ENCODE data around the gene SYTL1. TPM values are rescaled to one million over a fixed set of nuclear protein-coding genes. Genes with fewer than 3 reads are reported as not detected.

The SYTL1 gene
- polyA plus RNA-seq, 3 donors: 6.6 to 8.3 (median 6.7) TPM

DNA sequence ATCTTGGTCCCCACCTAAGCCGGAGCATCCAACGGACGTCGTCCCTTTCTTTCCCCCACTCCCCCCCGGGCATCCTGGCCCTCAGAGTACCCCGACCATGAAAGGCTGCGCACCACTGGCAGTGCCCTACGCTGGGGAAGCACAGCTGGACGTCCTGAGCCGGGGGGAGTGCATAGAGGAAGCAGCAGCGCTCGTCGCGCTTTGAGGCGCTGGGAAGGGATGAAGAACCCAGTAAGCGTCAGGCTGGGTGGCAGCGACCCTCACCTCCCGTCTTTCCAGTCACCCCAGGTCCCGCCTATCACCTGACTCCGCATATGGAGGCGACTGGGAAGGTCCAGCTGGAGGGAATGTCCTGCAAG lies 19.2 kb downstream of the SYTL1 start:
- DNase-seq (ENCODE audit: low read depth in 3 of 3, low spot score in 2 of 3): no peak

DNA sequence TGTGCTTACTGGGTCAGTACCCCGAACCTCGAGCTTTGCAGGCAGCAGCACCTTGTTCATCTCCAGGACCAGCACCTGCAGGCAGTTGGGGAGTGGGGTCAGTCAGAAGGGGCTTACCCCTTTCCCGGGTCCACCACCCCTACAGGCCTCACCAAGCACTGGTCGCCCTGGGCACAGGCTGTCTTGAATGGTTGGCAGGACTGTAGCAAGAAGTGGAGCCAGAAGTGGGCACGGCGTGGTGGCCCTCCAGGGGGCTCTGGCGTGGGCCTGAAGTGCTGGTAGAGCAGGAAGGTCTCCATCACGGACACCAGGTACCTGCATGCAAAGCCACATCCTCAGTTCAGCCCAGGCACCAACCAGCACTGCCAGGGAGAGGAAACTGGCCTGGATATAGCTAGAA lies 19.7 kb downstream of the SYTL1 start:
- no peak for DNase-seq (ENCODE audit: low read depth in 3 of 3, low spot score in 2 of 3)

DNA sequence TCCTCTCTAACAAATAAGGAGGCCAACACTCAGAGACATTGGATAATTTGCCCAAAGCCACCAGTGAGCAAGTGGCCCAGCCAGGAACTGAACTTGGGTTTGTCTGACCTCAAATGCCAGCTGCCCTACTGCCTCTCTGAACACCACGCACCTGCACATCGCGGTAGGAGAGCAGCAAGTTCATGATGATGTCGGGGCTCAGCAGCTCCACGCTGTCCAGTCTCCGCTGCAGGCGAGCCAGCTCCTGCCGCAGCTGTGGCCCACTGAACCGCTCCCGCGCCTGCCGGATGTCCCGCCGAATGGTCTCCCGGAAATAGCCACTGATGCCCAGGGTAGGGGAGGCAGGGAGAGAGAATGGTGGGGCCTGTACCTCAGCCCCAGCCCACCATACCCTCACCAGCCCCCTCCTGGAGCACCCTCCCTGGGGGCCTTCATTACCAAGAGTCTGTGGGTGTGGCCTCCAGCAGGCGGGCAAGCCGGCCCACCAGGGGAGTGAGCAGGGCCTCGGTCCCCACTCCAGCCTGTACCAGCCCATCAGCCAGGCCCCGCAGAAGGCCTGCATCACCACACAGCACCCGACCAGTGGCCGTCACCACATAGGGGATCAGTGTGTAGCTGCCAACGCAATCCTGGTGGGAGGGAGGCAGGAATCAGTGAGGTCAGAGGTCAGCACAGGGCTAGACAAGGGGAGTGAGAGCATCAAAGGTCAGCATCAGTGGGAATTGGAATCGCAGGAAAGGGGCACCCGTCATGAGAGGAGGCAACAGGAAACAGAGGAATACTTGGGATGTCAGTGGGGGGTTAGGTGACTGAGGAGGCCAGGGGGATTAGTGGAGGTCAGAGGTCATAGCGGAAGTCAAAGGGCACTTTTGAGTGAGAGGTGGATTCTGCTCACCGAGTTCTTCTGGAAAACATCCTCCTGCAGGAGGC lies 22.2 kb downstream of the SYTL1 start:
- DNase-seq (ENCODE audit: low read depth in 3 of 3, low spot score in 2 of 3): no peak

- DNase-seq (ENCODE audit: low read depth in 3 of 3, low spot score in 2 of 3): no peak
Measured at GRCh38 chr1:27364696-27365371, 23.0 kb downstream of the SYTL1 start.

GRCh38 chr1:27365372-27366112 lies 23.7 kb downstream of the SYTL1 start:
- peak in 2 of 3 donors; percentile 78 to 81 for DNase-seq (ENCODE audit: low read depth in 3 of 3, low spot score in 2 of 3)

- DNase-seq (ENCODE audit: low read depth in 3 of 3, low spot score in 2 of 3): peak in 1 of 3 donors; percentile 68
Measured at GRCh38 chr1:27366113-27366410, 24.2 kb downstream of the SYTL1 start.

GRCh38 chr1:27366411-27367159 lies 24.8 kb downstream of the SYTL1 start, which contains the start of gene MAP3K6:
TSS of gene MAP3K6 (minus strand) at chr1:27366961. CDS start at chr1:27366597, 364 bp downstream.
- no peak for DNase-seq (ENCODE audit: low read depth in 3 of 3, low spot score in 2 of 3)

DNA sequence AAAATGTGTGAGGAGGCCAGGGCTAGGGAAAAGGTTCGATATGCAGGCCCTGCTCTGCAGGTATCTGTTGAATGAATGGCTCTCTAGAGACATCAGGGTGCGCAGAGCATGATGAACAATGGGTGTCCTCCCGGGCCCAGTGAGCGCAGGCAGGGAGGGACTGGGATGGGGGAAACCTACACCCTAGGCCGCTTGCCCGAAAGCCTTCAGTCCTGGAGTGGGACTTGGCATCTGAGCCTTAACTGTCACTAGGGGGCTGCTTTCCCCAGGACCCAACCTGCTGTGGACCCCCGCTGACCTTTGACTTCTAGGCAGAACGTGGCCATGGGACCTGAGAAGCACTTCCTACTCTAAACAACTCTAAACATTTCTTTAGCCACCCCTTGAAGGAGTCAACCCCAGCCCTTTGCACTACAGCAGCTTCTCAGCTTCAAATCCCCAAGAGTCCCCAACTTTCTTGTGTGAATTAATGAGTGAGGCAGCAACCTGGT lies 25.4 kb downstream of the SYTL1 start:
- no peak for DNase-seq (ENCODE audit: low read depth in 3 of 3, low spot score in 2 of 3)

GRCh38 chr1:27368869-27369582 lies 27.2 kb downstream of the SYTL1 start:
- no peak for DNase-seq (ENCODE audit: low read depth in 3 of 3, low spot score in 2 of 3)

GRCh38 chr1:27372022-27372807 lies 30.4 kb downstream of the SYTL1 start:
- no peak for DNase-seq (ENCODE audit: low read depth in 3 of 3, low spot score in 2 of 3)

- DNase-seq (ENCODE audit: low read depth in 3 of 3, low spot score in 2 of 3): no peak
Measured at GRCh38 chr1:27372808-27373690, 31.2 kb downstream of the SYTL1 start.

DNA sequence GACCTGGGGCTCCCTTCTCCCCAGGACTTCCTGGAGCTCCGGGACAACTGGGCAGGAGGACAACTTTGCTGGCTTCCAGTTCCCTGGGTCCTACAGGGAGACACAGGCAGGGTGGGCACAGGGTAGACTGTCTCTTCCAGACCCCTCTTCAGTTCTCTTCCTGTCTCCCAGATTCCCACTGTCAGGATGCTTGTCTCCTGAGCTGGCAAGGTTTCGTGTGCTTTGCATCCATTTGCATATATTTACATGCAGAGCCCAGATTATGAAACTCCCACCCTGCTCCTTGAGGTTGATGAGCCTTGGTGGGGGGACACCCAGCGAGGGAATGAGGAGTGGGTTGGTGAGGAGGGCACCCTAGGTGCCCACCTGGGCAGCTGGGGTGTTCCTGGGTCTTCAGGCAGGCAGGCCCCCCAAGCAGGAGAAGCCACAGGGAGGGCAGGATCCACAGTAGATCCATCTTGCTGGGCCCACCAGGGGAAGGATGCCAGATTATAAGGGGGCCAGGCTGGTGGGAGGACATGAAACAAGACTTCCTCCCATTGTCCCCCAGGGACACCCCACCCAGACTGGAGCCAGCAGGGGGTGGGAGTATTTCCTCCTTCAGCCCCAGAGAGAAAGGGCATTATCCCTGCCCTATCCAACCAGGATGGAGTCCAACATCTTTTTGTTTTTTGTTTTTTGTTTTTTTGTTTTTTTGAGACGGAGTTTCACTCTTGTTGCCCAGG lies 32.7 kb downstream of the SYTL1 start, which contains the start of gene FCN3:
Gene FCN3, minus strand, starts transcription at position 463 of the 725 bp plus-strand sequence. Its CDS starts 6 bp downstream, at position 457.
- DNase-seq (ENCODE audit: low read depth in 3 of 3, low spot score in 2 of 3): no peak

- DNase-seq (ENCODE audit: low read depth in 3 of 3, low spot score in 2 of 3): no peak
Measured at GRCh38 chr1:27377760-27378495, 36.1 kb downstream of the SYTL1 start.

DNA sequence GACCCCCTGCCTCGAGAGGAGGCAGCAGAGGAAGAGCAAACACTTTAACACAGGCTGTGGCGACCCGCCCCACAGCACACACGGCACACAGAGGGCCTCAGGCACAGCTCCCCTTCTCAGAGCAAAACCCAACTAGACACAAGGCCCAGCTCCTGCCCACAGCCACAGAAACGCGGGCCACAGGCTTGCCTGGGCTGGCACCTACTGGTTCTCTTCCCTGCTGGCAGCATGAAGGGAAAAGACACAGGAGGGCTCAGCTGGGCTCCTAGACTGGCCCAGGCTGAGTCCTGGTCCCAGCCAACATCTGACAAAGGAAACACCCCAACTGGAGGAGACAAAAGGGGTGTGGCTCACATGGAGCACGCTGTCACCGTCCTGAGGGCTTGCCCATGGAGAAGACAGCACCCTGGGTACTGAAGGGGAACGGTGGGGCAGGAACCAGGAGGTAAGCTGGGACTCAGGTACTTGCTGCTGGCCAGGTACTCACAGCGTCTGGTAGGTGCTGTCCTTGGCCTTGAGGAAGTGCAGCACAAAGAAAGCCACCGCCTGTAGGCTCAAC lies 37.8 kb downstream of the SYTL1 start:
- no peak for DNase-seq (ENCODE audit: low read depth in 3 of 3, low spot score in 2 of 3)

DNA sequence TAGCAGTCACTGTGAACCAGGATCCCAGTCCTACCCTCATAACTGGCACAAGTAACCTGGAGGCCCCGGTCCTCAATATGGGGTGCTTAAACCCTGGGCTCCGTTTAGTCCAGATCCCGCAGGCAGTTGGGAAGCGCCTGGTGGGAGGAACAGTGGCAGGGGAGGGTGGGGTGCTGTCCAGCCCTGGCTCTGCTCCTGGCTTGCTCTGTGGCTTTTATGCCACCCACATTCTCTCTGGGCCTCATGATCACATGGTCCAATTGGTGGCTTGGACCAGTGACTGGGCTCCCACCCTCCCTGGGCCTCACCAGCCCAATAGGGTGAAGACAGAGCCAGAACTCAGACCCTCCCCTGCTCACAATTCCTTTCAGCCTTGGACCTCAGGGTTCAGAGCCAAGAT lies 38.4 kb downstream of the SYTL1 start:
- DNase-seq (ENCODE audit: low read depth in 3 of 3, low spot score in 2 of 3): no peak
